ENCODE results near the gene PROSER2.

Gene PROSER2

DNA sequence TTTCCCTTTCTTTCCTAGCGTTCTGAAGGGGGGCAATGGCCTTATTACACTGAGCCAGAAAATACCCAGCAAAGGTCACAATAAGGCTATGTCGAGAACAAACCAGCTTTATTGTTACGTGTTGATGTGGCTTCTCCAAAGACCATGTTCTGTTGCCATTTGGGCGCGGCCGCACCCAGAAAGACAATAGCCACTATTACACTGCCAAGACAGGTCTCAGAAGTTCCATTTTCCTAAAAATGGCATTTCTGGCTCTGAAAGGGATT, 77.8 kb downstream of the PROSER2 start:
- H3K4me3 ChIP-seq (IDR thresholded peaks at IDR 0.05; ENCODE audit: insufficient read depth, low read depth, low read length) = no peak overlapping the region
- no peaks in the 10 kb centered on the region for H3K79me2 ChIP-seq (ENCODE audit: insufficient read depth, low read depth)
- H2AFZ ChIP-seq (ENCODE audit: low read depth) = no peak overlapping the region
- H4K20me1 ChIP-seq (ENCODE audit: insufficient read depth) = no peaks in the 10 kb centered on the region
- TF ChIP-seq, protein P1, sequence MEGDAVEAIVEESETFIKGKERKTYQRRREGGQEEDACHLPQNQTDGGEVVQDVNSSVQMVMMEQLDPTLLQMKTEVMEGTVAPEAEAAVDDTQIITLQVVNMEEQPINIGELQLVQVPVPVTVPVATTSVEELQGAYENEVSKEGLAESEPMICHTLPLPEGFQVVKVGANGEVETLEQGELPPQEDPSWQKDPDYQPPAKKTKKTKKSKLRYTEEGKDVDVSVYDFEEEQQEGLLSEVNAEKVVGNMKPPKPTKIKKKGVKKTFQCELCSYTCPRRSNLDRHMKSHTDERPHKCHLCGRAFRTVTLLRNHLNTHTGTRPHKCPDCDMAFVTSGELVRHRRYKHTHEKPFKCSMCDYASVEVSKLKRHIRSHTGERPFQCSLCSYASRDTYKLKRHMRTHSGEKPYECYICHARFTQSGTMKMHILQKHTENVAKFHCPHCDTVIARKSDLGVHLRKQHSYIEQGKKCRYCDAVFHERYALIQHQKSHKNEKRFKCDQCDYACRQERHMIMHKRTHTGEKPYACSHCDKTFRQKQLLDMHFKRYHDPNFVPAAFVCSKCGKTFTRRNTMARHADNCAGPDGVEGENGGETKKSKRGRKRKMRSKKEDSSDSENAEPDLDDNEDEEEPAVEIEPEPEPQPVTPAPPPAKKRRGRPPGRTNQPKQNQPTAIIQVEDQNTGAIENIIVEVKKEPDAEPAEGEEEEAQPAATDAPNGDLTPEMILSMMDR (conservative IDR thresholded peaks at IDR 0.05; ENCODE audit: low read depth, low read length) = no peak
- no peak overlapping the region for H3K4me2 ChIP-seq
- no peaks in the 10 kb centered on the region for H3K27me3 ChIP-seq (ENCODE audit: insufficient read depth, low read depth)
- no peak overlapping the region for H3K27ac ChIP-seq
- no peak overlapping the region for H3K9ac ChIP-seq
- H3K4me1 ChIP-seq (ENCODE audit: low read depth, poor library complexity, severe bottlenecking) = no peaks in the 10 kb centered on the region
- no peaks in the 10 kb centered on the region for H3K36me3 ChIP-seq (ENCODE audit: insufficient read depth)

DNA sequence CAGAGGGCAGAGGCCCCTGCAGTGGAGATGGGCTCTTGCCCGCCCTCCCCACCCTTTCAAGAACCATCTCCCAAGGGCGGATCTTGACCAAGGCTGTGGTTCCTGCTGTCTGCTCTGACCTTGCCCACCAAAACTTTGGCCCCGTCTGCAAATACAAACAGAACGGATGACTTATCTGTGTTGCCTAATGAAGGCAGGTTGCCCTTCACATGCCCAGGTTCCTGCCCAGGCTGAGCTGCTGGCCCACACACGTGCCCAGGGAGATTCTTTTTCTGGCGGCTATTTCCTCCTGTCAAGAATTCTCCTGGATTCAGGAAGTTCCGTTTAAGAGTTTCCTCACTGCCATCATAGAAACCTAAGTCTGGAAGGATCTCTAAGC, 78.3 kb downstream of the PROSER2 start:
- no peaks in the 10 kb centered on the region for H3K36me3 ChIP-seq (ENCODE audit: insufficient read depth)
- TF ChIP-seq, protein P1 (conservative IDR thresholded peaks at IDR 0.05; ENCODE audit: low read depth, low read length) = no peak
- H3K27me3 ChIP-seq (ENCODE audit: insufficient read depth, low read depth) = no peaks in the 10 kb centered on the region
- no peak overlapping the region for H2AFZ ChIP-seq (ENCODE audit: low read depth)
- no peak overlapping the region for H3K4me3 ChIP-seq (IDR thresholded peaks at IDR 0.05; ENCODE audit: insufficient read depth, low read depth, low read length)
- no peaks in the 10 kb centered on the region for H4K20me1 ChIP-seq (ENCODE audit: insufficient read depth)
- H3K79me2 ChIP-seq (ENCODE audit: insufficient read depth, low read depth) = no peaks in the 10 kb centered on the region
- H3K4me2 ChIP-seq = no peak overlapping the region
- no peak overlapping the region for H3K27ac ChIP-seq
- no peak overlapping the region for H3K9ac ChIP-seq
- no peaks in the 10 kb centered on the region for H3K4me1 ChIP-seq (ENCODE audit: low read depth, poor library complexity, severe bottlenecking)

DNA sequence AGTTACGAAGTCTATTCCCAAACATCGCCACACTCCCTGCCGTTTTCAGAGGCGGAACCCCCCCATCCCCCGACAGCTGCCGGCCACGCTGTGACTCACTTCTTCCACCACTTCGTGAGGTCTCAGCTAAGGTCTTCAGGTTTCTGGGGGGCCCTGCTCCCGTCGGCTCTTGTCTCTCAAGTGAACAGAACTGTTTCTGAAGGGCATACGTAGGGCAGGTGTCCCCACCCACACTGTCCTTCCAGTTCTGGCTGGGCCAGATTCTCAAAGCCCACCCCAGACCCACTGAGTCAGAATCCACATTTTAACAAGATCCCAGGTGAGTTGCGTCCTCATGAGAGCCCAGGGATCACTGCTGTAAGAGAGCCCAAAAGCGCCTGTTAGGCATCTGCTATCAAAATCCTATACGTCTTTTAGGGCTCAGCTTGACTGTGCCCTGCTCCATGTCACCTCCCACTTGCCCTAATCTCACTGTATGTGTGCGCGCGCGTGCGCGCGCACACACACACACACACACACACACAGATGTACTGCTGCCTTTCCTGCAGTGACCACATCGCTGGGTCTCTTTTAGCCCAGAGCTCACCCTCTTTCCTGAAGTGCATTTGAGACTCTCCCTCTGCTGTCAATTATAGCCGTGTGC, 78.8 kb downstream of the PROSER2 start:
- Histone ChIP-seq H3K4me3 (IDR thresholded peaks at IDR 0.05; ENCODE audit: insufficient read depth, low read depth, low read length) (no peak overlapping the region), H3K79me2 (ENCODE audit: insufficient read depth, low read depth) (no peaks in the 10 kb centered on the region), H3K27me3 (ENCODE audit: insufficient read depth, low read depth) (no peaks in the 10 kb centered on the region), H2AFZ (ENCODE audit: low read depth) (no peak overlapping the region), H4K20me1 (ENCODE audit: insufficient read depth) (no peaks in the 10 kb centered on the region), H3K36me3 (ENCODE audit: insufficient read depth) (no peaks in the 10 kb centered on the region), H3K27ac (no peak overlapping the region), H3K9ac (no peak overlapping the region), H3K4me2 (no peak overlapping the region), H3K4me1 (ENCODE audit: low read depth, poor library complexity, severe bottlenecking) (no peaks in the 10 kb centered on the region)
- TF ChIP-seq, protein P1 (conservative IDR thresholded peaks at IDR 0.05; ENCODE audit: low read depth, low read length) = no peak

DNA sequence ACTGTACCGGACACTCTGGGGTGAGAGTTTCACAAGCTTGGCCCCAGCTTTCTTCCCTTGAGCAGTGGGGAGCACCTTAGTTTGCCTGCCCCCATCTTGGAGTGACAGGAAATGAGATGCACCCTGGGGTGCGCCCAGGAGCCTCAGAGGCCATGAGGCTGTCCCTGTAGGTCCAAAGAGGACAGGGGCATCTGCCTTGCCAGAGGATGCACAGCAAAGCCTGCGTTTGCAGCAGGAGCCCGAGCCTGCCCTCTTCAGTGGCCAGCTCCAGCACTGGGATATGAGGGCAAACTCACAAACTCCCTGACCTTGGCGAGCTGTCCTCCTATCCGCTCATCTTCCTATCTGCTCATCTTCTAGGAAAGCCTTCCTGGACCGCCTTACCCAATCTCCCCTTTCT, 79.5 kb downstream of the PROSER2 start:
- Histone ChIP-seq H3K79me2 (ENCODE audit: insufficient read depth, low read depth) (no peaks in the 10 kb centered on the region), H3K4me1 (ENCODE audit: low read depth, poor library complexity, severe bottlenecking) (no peaks in the 10 kb centered on the region), H2AFZ (ENCODE audit: low read depth) (no peak overlapping the region), H3K27me3 (ENCODE audit: insufficient read depth, low read depth) (no peaks in the 10 kb centered on the region), H3K27ac (no peak overlapping the region), H3K4me2 (no peak overlapping the region), H3K36me3 (ENCODE audit: insufficient read depth) (no peaks in the 10 kb centered on the region), H4K20me1 (ENCODE audit: insufficient read depth) (no peaks in the 10 kb centered on the region), H3K9ac (no peak overlapping the region), H3K4me3 (IDR thresholded peaks at IDR 0.05; ENCODE audit: insufficient read depth, low read depth, low read length) (no peak overlapping the region)
- TF ChIP-seq, protein P1 (conservative IDR thresholded peaks at IDR 0.05; ENCODE audit: low read depth, low read length) = no peak

All from KMS-11 (cell line).